GM18511 (cell line): ENCODE measurements around the gene ALDH5A1.
"Not testable (repeated sequence)": the region's sequence is repeated elsewhere in the genome, so short reads cannot be mapped to it uniquely, and the experiment has no call there.

Source experiments
- ATAC-seq: cut with Tn5 transposase; IDR thresholded peaks from one replicate; pipeline ENCODE4 v1.9.1; 2021; ENCODE audit warnings: mild to moderate bottlenecking, moderate library complexity; ENCODE audit not compliant: unreplicated experiment

ALDH5A1 gene

DNA sequence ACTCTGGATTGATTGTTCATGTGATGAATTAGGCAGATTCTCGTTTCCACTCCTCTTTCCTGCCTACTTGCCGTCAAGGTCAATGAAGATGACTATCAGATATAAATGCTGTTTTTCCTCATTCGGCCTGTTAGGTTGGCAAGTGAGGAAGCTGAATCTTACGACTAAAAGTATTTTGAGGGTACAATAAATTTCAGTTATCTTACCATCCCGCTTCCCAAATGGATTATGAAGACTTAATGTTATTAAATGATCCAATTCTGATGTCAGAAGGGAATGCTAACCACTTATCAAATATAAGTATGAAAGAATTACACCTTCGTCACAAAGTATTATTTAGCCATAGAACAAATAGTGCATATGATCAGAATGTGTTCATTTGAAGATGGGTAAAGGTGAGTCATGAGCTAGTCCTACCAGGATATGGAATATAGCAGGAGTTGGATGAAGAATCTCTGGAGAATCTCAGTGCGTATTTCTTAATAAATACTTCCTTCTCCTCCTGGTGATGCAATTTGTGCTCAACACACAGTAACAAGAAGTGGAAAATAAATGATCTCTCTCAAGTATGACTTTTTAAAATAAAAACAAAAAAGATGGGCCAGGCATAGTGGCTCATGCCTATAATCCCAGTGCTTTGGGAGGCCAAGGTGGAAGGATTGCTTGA is 10.0 kb upstream of the ALDH5A1 start:
- ATAC-seq, result no peak

DNA sequence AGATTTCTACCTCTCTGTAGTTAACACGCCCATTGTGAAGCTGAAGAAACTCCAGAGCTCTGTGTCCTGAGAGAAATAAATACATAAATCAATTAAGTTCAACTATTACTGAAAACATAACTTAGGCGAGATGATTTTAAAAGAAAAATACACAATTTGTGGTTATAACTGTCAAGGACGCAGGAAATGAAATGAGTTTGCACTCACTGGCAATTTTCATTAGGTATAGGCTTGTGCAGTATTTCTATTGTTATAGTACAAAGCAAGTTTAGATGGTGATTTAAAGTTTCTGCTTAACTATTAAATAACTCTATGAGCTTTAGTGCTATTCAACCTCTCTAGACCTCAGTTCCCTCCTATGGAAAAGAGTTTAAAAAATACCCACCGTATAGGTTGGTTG is 8.7 kb upstream of the ALDH5A1 start:
- no peak for ATAC-seq

DNA sequence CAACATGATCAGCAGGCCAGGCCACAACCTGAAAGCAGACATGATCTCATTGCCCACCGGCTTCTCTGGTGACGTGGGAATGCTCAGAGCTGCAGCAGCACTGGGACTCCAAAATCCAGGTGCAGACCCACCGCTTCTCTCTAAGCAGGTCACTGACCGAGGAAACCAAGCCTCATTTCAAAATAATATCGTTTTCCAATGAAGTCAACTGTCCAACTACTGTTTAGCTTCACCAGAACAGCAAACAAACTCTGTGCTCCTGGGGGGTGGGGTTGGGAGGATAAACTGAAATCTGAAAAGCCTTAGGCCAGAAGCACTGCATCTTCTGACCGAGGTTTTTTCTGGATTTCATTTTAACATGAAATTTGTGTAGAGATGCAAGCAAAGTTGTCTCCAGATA is 5.3 kb upstream of the ALDH5A1 start, which contains the start of gene GPLD1:
TSS of gene GPLD1 (minus strand) at position 109 of the 400 bp plus-strand sequence. CDS start at position 42, 67 bp downstream.
- ATAC-seq, result no peak

DNA sequence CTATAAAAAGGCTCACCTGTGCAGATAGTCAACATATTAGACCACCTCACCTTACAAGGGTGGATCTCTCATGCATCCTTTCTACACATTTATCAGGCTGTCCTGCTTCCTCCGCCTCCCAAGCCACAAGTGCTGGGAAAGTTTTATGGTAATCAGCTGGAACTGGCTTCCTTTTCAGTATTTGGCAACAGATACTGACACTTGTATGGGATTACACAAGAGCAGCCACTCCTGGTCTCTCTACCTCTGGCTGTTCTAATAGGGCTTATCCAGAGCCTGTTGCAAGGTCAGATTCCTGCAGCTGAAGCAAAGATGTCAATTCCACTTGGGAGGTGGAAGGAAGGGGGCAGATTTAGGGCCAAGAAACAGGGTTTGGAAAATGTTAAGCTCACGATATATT is 4.9 kb upstream of the ALDH5A1 start:
- no peak for ATAC-seq

DNA sequence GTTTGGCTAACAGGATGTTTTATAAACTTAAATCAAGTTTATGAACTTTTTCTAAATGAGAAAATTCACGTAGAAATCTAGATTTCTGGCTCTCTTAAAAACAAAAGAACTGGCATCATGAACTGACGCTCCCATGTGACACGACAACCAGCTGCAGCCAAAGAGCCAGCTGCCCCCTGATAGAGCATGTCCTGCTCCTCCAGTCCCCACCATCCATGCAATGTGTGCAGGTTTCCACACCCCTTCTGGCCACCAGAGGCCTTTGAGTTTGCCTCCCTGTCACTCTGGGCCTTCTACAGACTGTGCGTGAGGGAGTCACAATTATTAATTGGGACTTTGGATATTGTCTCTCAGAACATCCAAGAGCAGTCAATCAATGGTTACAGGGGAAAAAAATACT is 3.8 kb upstream of the ALDH5A1 start:
- ATAC-seq, result no peak

DNA sequence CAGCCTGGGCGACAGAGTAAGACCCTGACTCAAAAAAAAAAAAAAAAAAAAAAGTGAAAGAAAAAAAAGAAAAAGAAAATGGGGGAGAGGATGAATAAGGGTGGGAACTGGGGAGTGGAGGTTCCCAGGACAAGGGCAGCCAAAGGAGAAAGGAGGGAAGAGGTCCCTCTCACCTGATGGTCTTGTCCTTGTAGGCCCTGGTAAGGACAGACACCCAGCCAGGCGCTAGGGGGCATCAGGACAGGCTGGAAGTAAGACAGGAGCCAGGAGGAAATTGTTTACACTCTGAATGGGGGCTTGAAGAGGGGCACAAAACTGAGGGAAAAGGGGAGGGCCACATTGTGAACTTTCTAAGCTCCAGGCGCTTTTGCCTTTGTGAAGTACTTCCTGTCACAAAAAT is 2.3 kb upstream of the ALDH5A1 start:
- no peak for ATAC-seq

DNA sequence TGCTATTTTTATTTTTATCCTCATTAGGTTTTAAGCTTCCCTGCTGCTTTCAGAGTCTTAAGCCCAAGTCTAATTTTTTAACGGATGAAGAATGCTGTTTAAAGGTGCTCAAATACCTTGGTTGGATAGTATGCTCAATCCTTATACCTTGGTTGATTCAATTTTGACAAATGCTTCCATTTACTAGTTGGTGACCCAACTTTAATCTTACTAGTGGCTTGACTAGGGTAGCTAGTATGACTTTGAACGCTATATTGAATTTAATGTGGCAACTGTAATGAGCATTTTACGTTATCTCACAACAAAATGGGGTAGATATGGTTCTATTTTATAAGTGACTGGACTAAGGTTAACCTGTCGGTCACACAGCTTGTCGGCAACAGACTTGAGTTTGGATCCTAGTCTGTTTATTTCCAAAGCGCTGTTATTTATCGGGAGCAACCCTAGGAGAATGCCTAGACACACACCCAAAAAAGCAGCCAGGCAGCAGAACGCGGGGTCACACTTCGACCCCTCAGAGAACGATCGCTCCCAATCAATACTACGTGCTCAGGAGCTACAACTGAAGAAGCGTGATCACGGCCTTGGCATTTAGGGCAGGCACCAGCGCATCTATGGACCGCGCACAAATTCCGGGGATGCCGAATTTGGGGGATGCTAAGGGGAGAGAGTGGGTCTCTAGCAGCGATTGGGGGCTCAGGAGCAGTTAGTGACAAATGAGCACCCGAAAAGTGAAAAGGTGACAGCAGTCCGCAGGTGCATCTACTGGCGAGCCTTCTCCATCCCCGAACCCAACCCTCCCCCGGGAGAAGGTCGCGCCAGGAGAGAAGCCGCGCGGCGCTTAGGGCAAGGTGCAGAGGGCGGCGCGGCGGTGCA is 586 bp upstream of the ALDH5A1 start:
- ATAC-seq, result peak; percentile 12

DNA sequence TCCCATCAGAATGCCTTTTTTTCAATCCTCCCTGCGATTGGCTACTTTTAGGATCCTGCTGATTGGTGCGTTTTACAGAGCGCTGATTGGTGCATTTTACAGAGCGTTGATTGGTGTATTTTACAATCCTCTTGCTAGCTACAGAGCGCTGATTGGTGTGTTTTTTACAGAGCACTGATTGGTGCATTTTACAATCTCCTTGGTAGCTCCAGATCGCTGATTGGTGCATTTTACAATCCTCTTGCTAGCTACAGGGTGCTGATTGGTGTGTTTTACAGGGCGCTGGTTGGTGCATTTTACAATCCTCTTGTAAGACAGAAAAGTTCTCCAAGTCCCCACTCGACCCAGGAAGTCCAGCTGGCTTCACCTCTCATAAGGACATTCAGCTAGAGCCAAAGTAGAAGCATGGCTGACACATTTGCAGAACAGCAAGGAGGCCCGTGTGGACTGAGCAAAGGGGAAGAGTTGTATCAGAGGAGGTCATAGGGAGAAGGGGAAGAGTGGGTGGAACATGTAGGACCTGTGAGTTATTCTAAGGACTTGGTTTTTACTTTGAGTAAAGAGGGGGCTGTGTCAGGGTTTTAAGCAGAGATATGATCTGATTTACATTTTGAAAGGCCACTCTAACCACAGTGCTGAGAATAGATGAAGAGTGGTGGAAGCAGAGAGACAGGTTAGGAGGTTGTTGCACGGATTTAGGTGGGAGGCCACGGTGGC is 2.6 kb downstream of the ALDH5A1 start:
- ATAC-seq, result no peak

DNA sequence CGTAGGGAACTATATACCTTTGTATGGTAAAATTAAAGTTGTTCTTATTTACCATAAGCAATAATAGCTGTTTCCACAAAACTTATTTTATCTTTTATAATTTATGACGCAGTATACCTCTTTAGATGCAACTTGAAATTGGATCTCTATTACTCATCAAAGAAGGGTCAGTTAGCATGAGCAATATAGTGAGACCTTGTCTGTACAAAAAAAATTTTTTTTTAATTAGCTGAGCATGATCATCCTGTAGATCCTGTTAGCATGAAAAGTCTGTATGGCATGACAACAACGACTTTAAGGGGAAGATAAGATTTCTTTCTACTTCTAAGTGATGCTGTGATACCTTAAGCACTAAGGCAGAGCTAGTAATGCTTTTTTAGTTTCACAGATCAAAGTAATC is 5.9 kb downstream of the ALDH5A1 start:
- no peak for ATAC-seq

DNA sequence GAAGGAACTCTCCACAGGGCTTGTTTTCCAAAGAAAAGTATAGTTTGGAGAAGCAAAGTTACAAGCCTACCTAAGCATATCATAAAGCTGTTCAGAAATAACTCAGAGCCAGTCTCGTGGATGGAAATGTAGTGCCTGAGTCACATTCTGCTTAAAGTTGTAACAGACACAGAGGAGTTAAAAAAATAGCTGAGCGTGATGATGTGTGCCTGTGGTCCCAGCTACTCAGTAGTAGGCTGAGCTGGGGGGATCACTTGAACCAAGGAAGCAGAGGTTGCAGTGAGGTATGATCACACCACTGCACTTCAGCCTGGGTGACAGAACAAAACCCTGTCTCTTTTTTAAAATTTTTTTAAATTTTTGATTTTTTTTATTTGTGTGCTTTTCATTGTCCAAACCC is 6.6 kb downstream of the ALDH5A1 start:
- ATAC-seq, result no peak

DNA sequence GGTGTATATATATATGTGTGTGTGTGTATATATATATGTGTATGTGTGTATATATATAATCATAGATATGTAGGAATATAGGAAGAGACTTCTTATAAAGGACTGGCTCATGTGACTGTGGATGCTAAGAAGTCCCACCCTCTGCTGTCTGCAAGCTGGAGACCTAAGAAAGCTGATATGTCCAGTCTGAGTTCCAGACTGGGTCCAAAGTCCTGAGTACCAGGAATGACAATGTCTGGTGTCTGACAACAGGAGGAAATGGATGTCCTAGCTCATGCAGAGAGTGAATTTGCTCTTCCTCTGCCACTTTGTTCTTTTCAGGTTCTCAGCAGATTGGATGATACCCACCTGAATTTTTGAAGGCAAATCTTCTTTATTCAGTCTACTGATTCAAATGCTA is 7.1 kb downstream of the ALDH5A1 start:
- ATAC-seq, result no peak

DNA sequence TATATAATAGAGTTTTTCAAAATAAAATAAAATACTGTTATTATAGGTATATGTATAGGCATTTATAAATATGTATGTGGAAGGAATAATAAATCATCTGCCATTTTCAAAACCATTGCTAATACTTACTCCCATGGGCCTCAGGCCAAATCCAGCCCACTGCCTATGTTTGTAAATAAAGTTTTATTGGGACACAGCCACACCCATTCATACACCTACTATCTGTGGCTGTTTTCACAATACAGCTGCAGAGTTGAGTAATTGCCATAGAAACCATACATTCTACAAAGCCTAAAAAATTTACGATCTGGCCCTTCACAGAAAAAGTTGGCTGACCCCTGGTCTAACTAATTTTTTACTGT is 9.5 kb downstream of the ALDH5A1 start:
- no peak for ATAC-seq

DNA sequence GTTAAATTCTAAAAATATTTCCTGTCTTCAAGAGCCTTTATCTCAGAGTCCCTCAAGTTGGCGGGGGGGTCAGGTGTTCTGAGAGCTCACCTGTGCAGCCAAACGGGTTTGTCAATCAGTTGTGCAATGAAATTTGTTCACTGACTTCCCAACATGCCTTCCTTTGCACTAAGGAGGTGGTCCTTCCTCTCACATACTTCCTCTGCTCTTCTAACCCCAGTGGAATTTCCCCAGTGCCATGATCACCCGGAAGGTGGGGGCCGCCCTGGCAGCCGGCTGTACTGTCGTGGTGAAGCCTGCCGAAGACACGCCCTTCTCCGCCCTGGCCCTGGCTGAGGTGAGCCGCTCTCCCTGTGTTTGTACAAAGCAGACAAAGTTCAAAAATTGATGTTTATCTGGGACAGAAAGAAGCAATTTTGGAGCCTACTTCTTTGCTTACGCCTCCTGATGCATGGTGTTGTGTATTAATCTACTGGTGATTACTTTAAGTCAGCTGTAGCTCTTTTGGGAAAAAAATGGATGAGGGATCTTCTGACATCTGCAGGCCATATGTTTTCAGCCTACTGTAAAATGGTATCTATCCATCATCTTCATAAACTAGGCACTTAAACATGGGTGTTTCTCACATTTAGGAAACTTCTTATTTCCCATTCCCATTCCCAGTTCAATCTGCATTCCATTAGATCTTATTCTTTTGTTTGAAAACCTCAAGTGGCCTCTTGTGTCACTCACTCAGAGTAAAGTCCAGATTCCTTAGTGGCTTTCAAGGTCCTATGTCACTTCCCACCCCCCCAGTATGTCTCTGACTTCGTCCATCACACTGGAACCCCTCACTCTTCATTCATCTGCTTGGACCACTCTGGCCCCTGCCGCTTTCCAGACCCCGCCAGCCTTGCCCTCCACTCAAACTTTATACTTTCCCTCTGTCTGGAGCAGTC is 10.1 kb downstream of the ALDH5A1 start:
- no peak for ATAC-seq

DNA sequence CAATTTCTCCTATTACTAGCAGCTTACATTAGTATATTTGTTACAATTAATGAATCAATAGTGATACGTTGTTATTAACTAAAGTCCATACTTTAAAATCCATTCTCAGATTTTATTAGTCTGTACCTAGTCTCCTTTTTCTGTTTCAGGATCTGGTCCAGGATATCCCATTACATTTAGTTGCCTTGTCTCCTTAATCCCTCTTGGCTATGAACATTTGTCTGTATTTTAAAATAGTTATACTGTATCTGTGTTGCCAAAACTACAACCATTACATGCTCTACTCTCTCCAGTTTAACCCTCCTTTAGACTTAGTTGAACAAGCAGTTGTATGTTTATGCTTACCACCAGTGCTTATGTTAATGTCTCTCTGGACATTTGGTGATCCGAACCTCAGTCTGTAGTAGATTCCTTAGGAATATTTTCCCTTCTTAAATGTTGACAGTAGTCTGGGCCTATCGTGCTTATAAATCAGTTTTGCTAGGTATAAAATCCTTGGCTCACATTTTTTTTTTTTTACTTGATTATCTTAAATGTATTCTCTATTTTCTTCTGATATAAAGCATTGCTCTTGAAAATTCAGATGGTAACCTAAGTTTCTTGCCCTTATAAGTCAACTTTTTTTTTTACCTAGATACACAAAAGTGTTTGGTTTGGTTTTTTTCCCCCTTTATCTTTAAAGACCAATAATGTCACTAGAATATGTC is 12.2 kb downstream of the ALDH5A1 start:
- no peak for ATAC-seq

DNA sequence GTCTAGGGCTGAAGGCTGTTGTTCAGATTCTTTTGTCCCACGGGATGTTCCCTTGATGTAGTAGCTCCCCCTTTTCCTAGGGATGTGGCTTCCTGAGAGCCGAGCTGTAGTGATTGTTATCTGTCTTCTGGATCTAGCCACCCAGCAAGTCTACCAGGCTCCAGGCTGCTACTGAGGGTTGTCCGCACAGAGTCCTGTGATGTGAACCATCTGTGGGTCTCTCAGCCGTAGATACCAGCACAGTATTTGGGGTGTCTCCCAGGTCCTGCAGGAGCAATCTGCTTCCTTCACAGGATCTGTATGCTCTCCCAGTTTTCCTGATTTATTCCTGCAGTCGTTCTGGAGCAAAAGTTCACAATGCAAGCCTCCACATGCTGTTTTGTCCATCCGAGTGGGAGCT is 17.2 kb downstream of the ALDH5A1 start:
- ATAC-seq, result not testable (repeated sequence)

DNA sequence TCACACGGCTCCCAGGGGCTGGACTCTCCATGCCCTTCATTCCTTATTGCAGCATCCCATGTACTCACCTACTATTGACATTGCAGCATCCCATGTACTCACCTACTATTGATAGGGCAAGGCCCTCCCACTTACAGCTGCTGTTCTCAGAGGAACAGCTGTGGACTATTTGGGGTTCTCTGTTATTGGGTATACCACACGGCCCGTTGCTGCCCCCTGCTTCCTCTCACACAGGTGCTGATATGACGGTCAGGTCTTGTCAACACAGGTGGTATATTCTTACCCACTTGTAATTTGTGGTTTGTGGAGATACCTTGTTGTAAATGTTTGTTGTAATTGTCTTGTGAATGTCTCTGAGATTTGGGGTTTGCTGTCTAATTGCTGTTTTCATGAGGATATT is 18.8 kb downstream of the ALDH5A1 start:
- no peak for ATAC-seq

DNA sequence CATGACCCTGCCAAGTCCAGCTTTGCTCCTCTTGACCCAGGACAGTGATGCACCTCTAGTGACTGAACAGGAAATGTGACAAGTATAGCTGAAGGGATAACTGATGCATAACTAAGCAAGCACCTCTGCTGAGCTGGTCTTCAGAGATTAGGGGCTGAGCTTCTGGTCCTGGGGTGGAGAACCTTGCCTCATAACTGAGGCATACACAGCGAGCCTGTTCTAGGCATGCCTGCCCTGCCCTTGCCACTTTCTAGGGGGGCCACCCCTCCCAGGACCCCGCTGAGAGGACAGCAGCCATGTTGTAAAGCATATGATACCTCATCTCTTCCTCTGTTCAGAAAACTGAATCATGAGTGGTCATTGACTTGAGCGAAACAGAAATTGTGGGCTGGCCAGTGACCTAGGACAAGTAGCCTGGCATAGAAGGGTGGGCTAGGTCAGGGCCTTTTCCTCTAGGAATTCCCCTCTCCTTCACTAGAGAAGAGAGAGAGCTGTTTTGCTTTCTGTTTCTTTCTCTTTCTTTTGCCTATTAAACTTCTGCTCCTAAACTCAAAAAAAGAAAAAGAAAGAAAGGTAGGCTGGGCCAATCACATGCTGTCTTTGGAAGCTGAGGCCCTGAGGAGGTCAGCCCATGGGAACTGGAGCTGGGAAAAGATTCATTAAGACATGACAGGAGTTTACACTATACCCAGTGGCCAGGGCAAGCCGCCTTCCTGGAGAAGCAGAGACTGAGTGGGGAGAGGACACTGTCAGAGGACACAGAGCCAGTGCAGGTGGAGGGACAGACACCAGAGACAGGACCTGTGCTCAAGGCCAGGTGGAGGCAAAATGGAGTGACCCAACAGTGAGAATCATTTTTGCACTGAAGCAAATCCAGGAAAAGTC is 23.1 kb downstream of the ALDH5A1 start:
- ATAC-seq, result peak; percentile 81

DNA sequence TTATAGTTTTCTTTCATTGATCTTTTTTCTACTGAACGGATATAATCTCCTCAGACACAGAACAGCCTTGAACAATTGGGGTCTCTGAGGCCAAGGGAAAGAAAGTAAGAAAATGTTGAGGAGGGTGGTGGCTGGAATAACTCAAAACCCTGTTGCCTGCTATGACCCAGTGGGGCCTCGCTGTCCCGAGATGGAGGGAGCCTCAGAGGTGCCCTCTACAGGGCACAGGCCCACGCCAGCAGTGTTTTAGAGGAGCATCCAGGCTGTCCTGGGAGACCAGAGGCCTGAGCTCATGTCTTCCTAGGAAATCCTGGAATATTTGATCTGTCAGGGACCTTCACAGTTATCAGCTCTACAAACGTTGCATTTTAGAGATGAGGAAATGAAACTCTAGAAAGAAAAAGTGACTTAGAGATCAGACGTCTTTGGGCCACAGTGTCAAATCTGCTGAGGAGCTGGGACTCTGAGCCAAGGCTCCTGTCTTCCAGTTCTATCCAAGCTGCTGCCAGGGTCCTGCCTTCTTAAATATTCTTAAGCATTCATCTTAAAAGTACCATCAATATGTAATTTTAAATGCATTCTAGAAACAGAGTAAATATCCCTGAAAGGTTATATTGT is 26.3 kb downstream of the ALDH5A1 start:
- ATAC-seq, result peak; percentile 53
